Neural cell (in vitro differentiated cells): Measurements from ENCODE around the gene PAPLN. TPM values are rescaled to one million over a fixed set of nuclear protein-coding genes. Genes with fewer than 3 reads are reported as not detected.

Experiments used
- H2AFZ ChIP-seq: fragments of 200-600, 300-800 bp; sonication (generic), shearing (Covaris generic); 2 replicates; pipeline ENCODE4 v1.6.0; 2014; ENCODE audit warnings: low read depth, mild to moderate bottlenecking, antibody characterized with exemption, low read length, moderate library complexity
- H3F3A ChIP-seq: fragments of 200-600 bp; shearing (Covaris generic); 2 replicates; pipeline ENCODE4 v1.6.1; 2016; ENCODE audit warnings: mild to moderate bottlenecking, moderate library complexity, mixed read lengths, antibody characterized with exemption, low read length; ENCODE audit not compliant: insufficient read depth, poor library complexity, severe bottlenecking
- H3K27ac ChIP-seq: fragments of 200-600, 300-800 bp; sonication (generic), shearing (Covaris generic); 2 replicates; pipeline ENCODE4 v1.5.1; 2014; ENCODE audit warnings: mild to moderate bottlenecking, low read length, moderate library complexity
- H3K27me3 ChIP-seq: fragments of 300-800, 200-600 bp; sonication (generic), shearing (Covaris generic); 2 replicates; pipeline ENCODE4 v1.6.0; 2014; ENCODE audit warnings: mild to moderate bottlenecking, low read depth, low read length, moderate library complexity; ENCODE audit not compliant: insufficient read depth
- H3K36me3 ChIP-seq: fragments of 300-800, 200-600 bp; sonication (generic), shearing (Covaris generic); 2 replicates; pipeline ENCODE4 v1.5.1; 2014; ENCODE audit warnings: mild to moderate bottlenecking, antibody characterized with exemption, low read length, moderate library complexity; ENCODE audit not compliant: insufficient read depth
- H3K4me2 ChIP-seq: fragments of 300-800, 200-600 bp; sonication (generic), shearing (Covaris generic); 2 replicates; pipeline ENCODE4 v1.6.0; 2014; ENCODE audit warnings: mild to moderate bottlenecking, low read length
- H3K4me3 ChIP-seq: fragments of 300-800, 200-600 bp; sonication (generic), shearing (Covaris generic); 2 replicates; pipeline ENCODE4 v1.5.1; 2014; ENCODE audit warnings: mild to moderate bottlenecking, low read length, moderate library complexity
- H3K79me2 ChIP-seq: fragments of 200-600 bp; shearing (Covaris generic); replicated peaks from 2 replicates; pipeline ENCODE4 v1.6.0; 2014; ENCODE audit warnings: mild to moderate bottlenecking, low read length, moderate library complexity; ENCODE audit not compliant: insufficient read depth
- H3K9ac ChIP-seq: fragments of 300-800, 200-600 bp; sonication (generic), shearing (Covaris generic); 2 replicates; pipeline ENCODE4 v1.6.1; 2016; ENCODE audit warnings: mild to moderate bottlenecking, low read length, mixed read lengths
- H3K9me2 ChIP-seq: fragments of 200-600 bp; shearing (Covaris generic); 2 replicates; pipeline ENCODE4 v1.6.1; 2016; ENCODE audit warnings: mild to moderate bottlenecking, low read length, mixed read lengths; ENCODE audit not compliant: insufficient read depth
- H3K9me3 ChIP-seq: fragments of 200-600, 300-800 bp; sonication (generic), shearing (Covaris generic); 2 replicates; pipeline ENCODE4 v1.6.1; 2016; ENCODE audit warnings: mild to moderate bottlenecking, mixed run types, low read length, moderate library complexity, mixed read lengths
- H4K20me1 ChIP-seq: fragments of 200-600 bp; shearing (Covaris generic); 2 replicates; pipeline ENCODE4 v1.6.1; 2016; ENCODE audit warnings: mild to moderate bottlenecking, mixed run types; ENCODE audit not compliant: insufficient read depth
- CTCF ChIP-seq: fragments of 450-650 bp; IDR thresholded peaks from 2 replicates; pipeline ENCODE4 v1.5.1; 2014; ENCODE audit warnings: antibody characterized with exemption, mild to moderate bottlenecking, moderate library complexity; ENCODE audit not compliant: poor library complexity, severe bottlenecking
- EP300 ChIP-seq: fragments of 450-650 bp; conservative IDR thresholded peaks from 2 replicates; pipeline ENCODE4 v1.6.1; 2014; ENCODE audit warnings: antibody characterized with exemption, mild to moderate bottlenecking, moderate library complexity; ENCODE audit not compliant: poor library complexity, severe bottlenecking
- EZH2 ChIP-seq: fragments of 200-600, 300-800 bp; shearing (Covaris generic), sonication (generic); IDR thresholded peaks from 2 replicates; pipeline ENCODE4 v1.6.1; 2014; ENCODE audit warnings: antibody characterized with exemption, low read length, borderline replicate concordance, mild to moderate bottlenecking; ENCODE audit not compliant: insufficient read depth, poor library complexity, severe bottlenecking
- MXI1 ChIP-seq: fragments of 450-650 bp; conservative IDR thresholded peaks from 2 replicates; pipeline ENCODE4 v1.6.1; 2014; ENCODE audit warnings: antibody characterized with exemption, mild to moderate bottlenecking; ENCODE audit not compliant: poor library complexity, severe bottlenecking
- POLR2AphosphoS5 ChIP-seq: IDR thresholded peaks from 2 replicates; pipeline ENCODE4 v1.6.1; 2012
- RAD21 ChIP-seq: fragments of 450-650 bp; conservative IDR thresholded peaks from 2 replicates; pipeline ENCODE4 v1.6.1; 2014; ENCODE audit warnings: antibody characterized with exemption, mild to moderate bottlenecking, moderate library complexity
- REST ChIP-seq: IDR thresholded peaks from 2 replicates; pipeline ENCODE4 v1.6.1; 2012; ENCODE audit warnings: borderline replicate concordance
- SMC3 ChIP-seq: fragments of 450-650 bp; conservative IDR thresholded peaks from 2 replicates; pipeline ENCODE4 v1.6.1; 2014; ENCODE audit warnings: antibody characterized with exemption, mild to moderate bottlenecking, moderate library complexity; ENCODE audit not compliant: poor library complexity
- TAF1 ChIP-seq: IDR thresholded peaks from 2 replicates; pipeline ENCODE4 v1.6.1; 2012; ENCODE audit warnings: low read depth
- polyA plus RNA-seq: library from polyadenylated mRNA; depleted of rRNA; stranded (reverse); fragments of >200 nt; gene quantifications from 2 replicates; pipeline ENCODE4 v1.2.3, GENCODE V29; 2014

The PAPLN gene
- polyA plus RNA-seq, 1 donor from 2014 or later: 0.14 TPM

- Histone ChIP-seq H3K9me3 (no peaks in the 10 kb centered on the region), H3K9me2 (no peaks in the 10 kb centered on the region), H3K4me2 (no peak overlapping the region), H3K27ac (no peak overlapping the region), H3K27me3 (no peaks in the 10 kb centered on the region), H4K20me1 (no peaks in the 10 kb centered on the region), H3K79me2 (no peaks in the 10 kb centered on the region), H3K36me3 (no peaks in the 10 kb centered on the region), H3F3A (no peaks in the 10 kb centered on the region), H3K9ac (no peak overlapping the region), H2AFZ (no peak overlapping the region), H3K4me3 (no peak overlapping the region)
- TF ChIP-seq REST: no peak
- TF ChIP-seq EP300: no peak
Measured at GRCh38 chr14:73220061-73220460, 17.2 kb upstream of the PAPLN start.

- Histone ChIP-seq H3K27me3 (no peaks in the 10 kb centered on the region), H3K27ac (no peak overlapping the region), H3K9me3 (no peaks in the 10 kb centered on the region)
Measured at GRCh38 chr14:73220634-73221033, 16.7 kb upstream of the PAPLN start.

More at GRCh38 chr14:73220634-73221033, 16.7 kb upstream of the PAPLN start:
- no peak overlapping the region for H3K4me2 ChIP-seq
- TF ChIP-seq TAF1 (no peak), MXI1 (no peak), REST (no peak), POLR2AphosphoS5 (no peak), RAD21 (no peak), EZH2 (no peak), SMC3 (no peak), EP300 (no peak), CTCF (no peak)
- H2AFZ ChIP-seq: no peak overlapping the region
- H3K36me3 ChIP-seq: no peaks in the 10 kb centered on the region
- no peak overlapping the region for H3K9ac ChIP-seq
- H4K20me1 ChIP-seq: no peaks in the 10 kb centered on the region
- no peak overlapping the region for H3K4me3 ChIP-seq
- H3K9me2 ChIP-seq: no peaks in the 10 kb centered on the region
- no peaks in the 10 kb centered on the region for H3K79me2 ChIP-seq
- no peaks in the 10 kb centered on the region for H3F3A ChIP-seq
